Activated naive CD4-positive, alpha-beta T cell treated with anti-CD3 and anti-CD28 coated beads, Interleukin-2, amount 50 U/mL, for 72 hours (primary cell): ENCODE measurements around the gene MAGEB4. TPM values are rescaled to one million over a fixed set of nuclear protein-coding genes. Genes with fewer than 3 reads are reported as not detected.
"Not testable (repeated sequence)": the region's sequence is repeated elsewhere in the genome, so short reads cannot be mapped to it uniquely, and the experiment has no call there.

Experiments
- ATAC-seq, 2 donors: fragments of 150-1000 bp; cut with Tn5 transposase; 2 replicates each; pipeline ENCODE4 v1.10.0; 2021; ENCODE audit warnings: mild to moderate bottlenecking in 2 of 2, moderate library complexity in 2 of 2
- DNase-seq, 2 donors: peaks; one replicate each; pipeline ENCODE4 v3.0.0; 2021 to 2022; ENCODE audit warnings: low spot score in 2 of 2
- H3K27ac Mint-ChIP-seq, 2 donors: one replicate each; pipeline ENCODE4 v1.8.0; 2022; ENCODE audit warnings: mild to moderate bottlenecking in 2 of 2, mixed read lengths in 2 of 2
- H3K36me3 Mint-ChIP-seq, 2 donors: one replicate each; pipeline ENCODE4 v1.8.0; 2022; ENCODE audit warnings: mixed read lengths in 2 of 2
- H3K9me3 Mint-ChIP-seq, 2 donors: one replicate each; pipeline ENCODE4 v1.8.0; 2022; ENCODE audit warnings: mixed read lengths in 2 of 2
- total RNA-seq, 2 donors: library from RNA; stranded (reverse); gene quantifications; one replicate each; pipeline ENCODE4 v1.2.3, GENCODE V29; 2022

Gene MAGEB4, protein sequence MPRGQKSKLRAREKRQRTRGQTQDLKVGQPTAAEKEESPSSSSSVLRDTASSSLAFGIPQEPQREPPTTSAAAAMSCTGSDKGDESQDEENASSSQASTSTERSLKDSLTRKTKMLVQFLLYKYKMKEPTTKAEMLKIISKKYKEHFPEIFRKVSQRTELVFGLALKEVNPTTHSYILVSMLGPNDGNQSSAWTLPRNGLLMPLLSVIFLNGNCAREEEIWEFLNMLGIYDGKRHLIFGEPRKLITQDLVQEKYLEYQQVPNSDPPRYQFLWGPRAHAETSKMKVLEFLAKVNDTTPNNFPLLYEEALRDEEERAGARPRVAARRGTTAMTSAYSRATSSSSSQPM
- not detected for total RNA-seq

GRCh38 chrX:30241724-30242415, at the start of gene MAGEB4:
Gene MAGEB4, plus strand, starts transcription at chrX:30242000. Its CDS starts 136 bp downstream, at chrX:30242136.
- Mint-ChIP-seq H3K9me3 (no peaks in the 10 kb centered on the region), H3K36me3 (no peaks in the 10 kb centered on the region), H3K27ac (no peak within 1 kb of the TSS)
- ATAC-seq (no peak), DNase-seq (no peak)

DNA sequence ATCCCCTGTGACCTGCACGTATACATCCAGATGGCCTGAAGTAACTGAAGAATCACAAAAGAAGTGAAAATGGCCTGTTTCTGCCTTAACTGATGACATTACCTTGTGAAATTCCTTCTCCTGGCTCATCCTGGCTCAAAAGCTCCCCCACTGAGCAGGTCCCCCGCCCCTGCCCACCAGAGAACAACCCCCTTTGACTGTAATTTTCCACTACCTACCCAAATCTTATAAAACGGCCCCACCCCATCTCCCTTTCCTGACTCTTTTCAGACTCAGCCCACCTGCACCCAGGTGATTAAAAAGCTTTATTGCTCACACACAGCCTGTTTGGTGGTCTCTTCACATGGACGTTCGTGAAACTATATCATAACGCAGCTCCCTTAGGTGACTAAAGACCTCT, 47.9 kb upstream of the MAGEB4 start:
- not testable (repeated sequence) for H3K36me3 Mint-ChIP-seq, DNase-seq, H3K9me3 Mint-ChIP-seq, H3K27ac Mint-ChIP-seq, ATAC-seq

DNA sequence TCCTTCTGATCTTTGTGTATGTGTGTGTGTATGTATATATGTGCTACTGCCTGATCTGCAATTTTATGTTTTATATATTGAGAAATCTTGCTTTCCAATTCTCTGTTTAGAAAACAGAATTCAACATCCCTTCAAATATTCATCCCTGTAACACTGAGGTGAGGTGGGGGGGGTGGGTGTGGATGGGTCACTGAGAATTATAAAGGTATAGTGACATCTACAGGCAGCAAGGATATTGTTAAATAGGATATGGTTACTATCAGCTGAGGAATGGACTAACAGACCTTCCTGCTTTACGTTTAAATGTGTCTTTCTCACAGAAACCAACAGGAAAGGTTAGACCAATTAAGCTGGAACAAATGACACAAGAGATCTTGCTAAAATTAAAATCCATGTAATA, 45.5 kb upstream of the MAGEB4 start:
- DNase-seq (no peak), ATAC-seq (no peak)
- no peaks in the 10 kb centered on the region for H3K36me3 Mint-ChIP-seq
- no peaks in the 10 kb centered on the region for H3K9me3 Mint-ChIP-seq
- H3K27ac Mint-ChIP-seq = no peak overlapping the region

- Mint-ChIP-seq H3K9me3 (no peaks in the 10 kb centered on the region), H3K36me3 (no peaks in the 10 kb centered on the region), H3K27ac (no peak overlapping the region)
- no peak for ATAC-seq
- DNase-seq = no peak
These were observed 29.6 kb upstream of the MAGEB4 start for GRCh38 chrX:30212172-30212571.

DNA sequence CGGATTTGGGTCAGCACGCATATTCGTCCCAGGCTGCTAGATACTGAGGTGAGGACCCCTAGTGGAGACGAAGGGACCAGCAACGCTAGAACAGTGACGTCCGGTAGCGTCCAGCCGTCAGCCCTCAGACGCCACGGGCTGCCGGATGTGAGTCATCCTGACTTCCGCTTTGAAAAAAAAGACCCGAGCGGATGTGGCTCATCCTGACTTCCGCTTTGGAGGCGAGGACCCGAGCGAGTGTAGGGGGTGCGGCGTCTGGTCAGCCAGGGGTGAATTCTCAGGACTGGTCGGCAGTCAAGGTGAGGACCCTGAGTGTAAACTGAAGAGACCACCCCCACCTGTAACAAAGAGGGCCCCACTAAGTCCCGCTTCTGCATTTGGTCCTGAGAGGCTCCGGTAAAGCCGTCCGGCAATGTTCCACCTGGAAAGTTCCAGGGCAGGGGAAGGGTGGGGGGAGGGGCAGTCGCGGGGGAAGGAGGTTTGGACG, 26.4 kb upstream of the MAGEB4 start, which contains the start of gene MAGEB2:
Gene MAGEB2, plus strand, starts transcription at position 207 of the 487 bp plus-strand sequence. CDS start 3,018 bp downstream, outside the sequence.
- Mint-ChIP-seq H3K9me3 (no peaks in the 10 kb centered on the region), H3K36me3 (no peaks in the 10 kb centered on the region), H3K27ac (no peak within 1 kb of the TSS)
- no peak for DNase-seq
- no peak for ATAC-seq

GRCh38 chrX:30217465-30217864, 24.3 kb upstream of the MAGEB4 start:
- no peak for ATAC-seq
- H3K9me3 Mint-ChIP-seq = no peaks in the 10 kb centered on the region
- no peak for DNase-seq
- H3K36me3 Mint-ChIP-seq = no peaks in the 10 kb centered on the region
- no peak overlapping the region for H3K27ac Mint-ChIP-seq

GRCh38 chrX:30219372-30219771, 22.4 kb upstream of the MAGEB4 start:
- no peak for DNase-seq
- no peaks in the 10 kb centered on the region for H3K36me3 Mint-ChIP-seq
- no peak for ATAC-seq
- H3K9me3 Mint-ChIP-seq = no peaks in the 10 kb centered on the region
- no peak overlapping the region for H3K27ac Mint-ChIP-seq

- Mint-ChIP-seq H3K27ac (no peak overlapping the region), H3K9me3 (no peaks in the 10 kb centered on the region), H3K36me3 (no peaks in the 10 kb centered on the region)
- no peak for ATAC-seq
- no peak for DNase-seq
These were observed 21.1 kb upstream of the MAGEB4 start for GRCh38 chrX:30220661-30221060.

DNA sequence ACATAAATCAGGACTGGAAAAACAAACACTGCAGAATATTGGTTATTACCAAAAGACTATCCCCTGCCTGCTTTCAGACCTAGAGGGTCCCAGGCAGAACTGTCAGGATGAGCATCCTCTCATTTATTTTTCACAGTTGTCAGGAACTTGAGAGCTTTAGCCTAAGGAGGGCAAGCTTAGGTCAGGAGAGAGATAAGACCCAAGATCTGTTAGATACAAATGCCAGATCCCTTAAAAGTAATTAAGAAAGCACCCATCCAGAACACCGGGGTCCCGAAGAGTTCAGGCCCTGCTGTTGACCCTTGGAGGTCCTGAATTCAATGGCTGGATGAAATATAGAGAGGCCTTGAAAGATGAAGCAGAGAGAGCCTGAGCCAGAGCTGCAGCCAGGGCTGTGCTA, 17.3 kb upstream of the MAGEB4 start:
- ATAC-seq = no peak
- no peak for DNase-seq
- no peaks in the 10 kb centered on the region for H3K36me3 Mint-ChIP-seq

DNA sequence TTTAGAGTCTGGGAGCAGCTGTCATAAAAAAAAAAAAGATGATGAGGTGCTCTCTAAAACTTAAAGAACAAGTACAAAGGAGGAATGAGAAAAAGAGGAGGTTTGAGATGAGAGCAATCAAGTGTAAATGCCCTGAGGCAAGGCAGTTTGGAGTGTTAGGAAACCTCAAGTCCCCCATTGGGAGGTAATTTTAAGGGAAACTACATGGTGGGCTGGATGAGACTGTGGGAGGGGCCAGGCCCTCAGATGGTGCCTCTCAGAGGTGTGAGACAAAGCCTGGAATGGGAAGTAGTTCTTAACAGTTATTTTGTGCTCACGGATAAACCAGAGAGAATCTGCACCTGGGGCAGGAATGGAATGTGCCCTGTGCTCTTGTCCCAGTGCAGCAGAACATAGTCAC, 13.3 kb upstream of the MAGEB4 start:
- DNase-seq (no peak), ATAC-seq (no peak)
- Mint-ChIP-seq H3K27ac (no peak overlapping the region), H3K36me3 (no peaks in the 10 kb centered on the region), H3K9me3 (no peaks in the 10 kb centered on the region)

More for the DNA sequence above, 17.3 kb upstream of the MAGEB4 start:
- Mint-ChIP-seq H3K9me3 (no peaks in the 10 kb centered on the region), H3K27ac (no peak overlapping the region)

GRCh38 chrX:30230395-30230794, 11.4 kb upstream of the MAGEB4 start, which contains the start of gene MAGEB3:
Gene MAGEB3, plus strand, starts transcription at chrX:30230657. Its CDS starts 5,268 bp downstream, at chrX:30235925.
- Mint-ChIP-seq H3K36me3 (no peaks in the 10 kb centered on the region), H3K9me3 (no peaks in the 10 kb centered on the region), H3K27ac (no peak within 1 kb of the TSS)
- no peak for ATAC-seq
- DNase-seq = no peak

DNA sequence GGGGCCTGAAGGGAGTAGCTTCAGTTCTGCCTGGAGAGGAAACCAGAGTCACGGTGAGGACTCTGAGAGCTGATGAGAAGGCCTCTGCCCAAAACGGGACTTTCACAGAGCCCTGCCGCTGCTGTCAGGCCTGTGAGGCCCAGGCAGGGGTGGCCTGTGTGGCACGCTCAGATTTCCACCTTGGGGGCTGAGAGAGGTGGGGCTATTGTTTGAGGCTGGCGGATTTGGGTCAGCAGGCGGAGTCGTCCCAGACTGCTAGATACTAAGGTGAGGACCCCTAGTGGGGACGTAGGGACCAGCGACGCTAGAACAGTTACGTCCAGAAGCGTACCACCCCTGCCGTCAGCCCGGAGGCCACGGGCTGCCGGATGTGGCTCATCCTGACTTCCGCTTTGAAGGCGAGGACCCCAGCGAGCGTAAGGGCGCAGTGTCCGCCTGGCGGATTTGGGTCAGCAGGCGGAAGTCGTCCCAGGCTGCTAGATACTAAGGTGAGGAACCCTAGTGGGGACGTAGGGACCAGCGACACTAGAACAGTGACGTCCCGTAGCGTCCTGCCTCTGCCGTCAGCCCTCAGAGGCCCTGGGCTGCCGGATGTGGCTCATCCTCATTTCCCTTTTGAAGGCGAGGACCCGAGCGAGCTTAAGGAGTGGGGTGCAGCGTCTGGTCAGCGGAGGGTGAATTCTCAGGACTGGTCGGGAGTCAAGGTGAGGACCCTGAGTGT, 5.1 kb downstream of the MAGEB4 start, which contains the start of gene MAGEB1:
Gene MAGEB1, plus strand, starts transcription at position 378 of the 721 bp plus-strand sequence. CDS start 3,348 bp downstream, outside the sequence.
- DNase-seq (no peak), ATAC-seq (no peak)
- H3K9me3 Mint-ChIP-seq = no peaks in the 10 kb centered on the region
- no peak within 1 kb of the TSS for H3K27ac Mint-ChIP-seq
- H3K36me3 Mint-ChIP-seq = no peaks in the 10 kb centered on the region

GRCh38 chrX:30248854-30249253, 7.1 kb downstream of the MAGEB4 start:
- Mint-ChIP-seq H3K36me3 (no peaks in the 10 kb centered on the region), H3K27ac (no peak overlapping the region), H3K9me3 (no peaks in the 10 kb centered on the region)
- ATAC-seq (no peak), DNase-seq (no peak)

DNA sequence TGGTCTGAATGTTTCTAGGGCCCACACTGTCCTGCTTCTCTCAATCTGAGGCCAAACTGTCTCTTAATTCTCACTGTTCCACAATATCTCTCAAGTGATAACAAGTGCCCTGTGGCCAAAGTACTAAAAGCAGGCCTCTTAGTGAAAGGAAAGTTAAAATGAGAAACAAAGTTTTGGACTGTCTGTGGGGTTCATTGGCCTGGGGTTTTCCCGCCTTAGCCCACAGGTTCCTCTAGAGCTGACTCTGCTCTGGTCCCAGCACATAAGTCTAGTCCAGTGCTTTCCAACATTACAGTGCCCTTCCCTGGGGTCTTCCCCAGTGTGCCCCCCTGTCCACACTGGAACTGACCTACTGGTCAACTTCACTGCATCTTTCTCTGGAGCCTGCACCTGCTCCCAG, 11.5 kb downstream of the MAGEB4 start:
- Mint-ChIP-seq H3K36me3 (no peaks in the 10 kb centered on the region), H3K27ac (no peak overlapping the region), H3K9me3 (no peaks in the 10 kb centered on the region)
- ATAC-seq (no peak), DNase-seq (no peak)

DNA sequence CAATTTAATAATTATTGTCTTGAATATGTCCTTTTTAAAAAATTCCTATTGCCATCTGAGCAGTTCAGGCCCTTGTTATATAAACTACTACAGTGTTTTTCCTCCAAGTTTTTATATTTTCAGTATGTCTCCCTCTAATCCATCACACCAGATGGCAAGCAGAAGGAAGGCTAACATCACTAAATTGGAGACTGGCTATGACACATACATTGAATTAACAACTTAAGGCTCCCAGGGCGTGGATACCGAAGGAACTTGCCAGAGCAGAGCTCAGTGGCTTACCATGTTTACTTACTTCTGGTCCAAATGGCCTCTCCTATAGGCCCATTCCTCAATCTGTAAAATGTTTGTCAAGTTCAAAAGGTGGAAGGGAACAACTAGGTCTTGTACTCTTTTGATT, 18.1 kb downstream of the MAGEB4 start:
- no peaks in the 10 kb centered on the region for H3K36me3 Mint-ChIP-seq
- no peak for ATAC-seq

GRCh38 chrX:30261012-30261411, 19.2 kb downstream of the MAGEB4 start:
- Mint-ChIP-seq H3K36me3 (no peaks in the 10 kb centered on the region), H3K9me3 (no peaks in the 10 kb centered on the region), H3K27ac (no peak overlapping the region)
- DNase-seq (no peak), ATAC-seq (no peak)

More for the DNA sequence above, 18.1 kb downstream of the MAGEB4 start:
- H3K27ac Mint-ChIP-seq = no peak overlapping the region
- no peak for DNase-seq
- no peaks in the 10 kb centered on the region for H3K9me3 Mint-ChIP-seq

DNA sequence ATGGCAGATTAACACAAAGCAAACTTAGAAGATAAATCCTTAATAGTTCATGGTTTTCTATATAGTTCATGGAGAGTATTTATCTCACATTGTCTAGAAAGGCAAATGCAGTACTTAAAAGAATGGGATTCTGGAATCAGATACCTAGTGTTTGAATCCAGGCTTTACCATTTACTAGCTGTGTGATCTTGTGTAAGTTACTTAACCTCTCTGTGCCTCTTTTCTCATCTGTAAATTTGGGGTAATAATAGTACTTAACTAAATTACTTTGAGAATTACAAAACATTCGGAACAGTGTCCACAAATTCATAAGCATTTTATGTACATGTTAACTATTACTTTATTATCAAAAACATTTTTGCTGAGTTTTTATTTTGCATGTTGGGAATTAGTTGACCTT, 21.0 kb downstream of the MAGEB4 start:
- no peak for ATAC-seq
- H3K36me3 Mint-ChIP-seq = no peaks in the 10 kb centered on the region
- H3K9me3 Mint-ChIP-seq = no peaks in the 10 kb centered on the region

More for the DNA sequence above, 21.0 kb downstream of the MAGEB4 start:
- DNase-seq = no peak
- H3K27ac Mint-ChIP-seq = no peak overlapping the region
